GM18526 (cell line): Measurements from ENCODE around the gene CETN1.

ENCODE experiments used
- POLR2A ChIP-seq: IDR thresholded peaks from 3 replicates; pipeline ENCODE4 v1.6.1; 2011; ENCODE audit not compliant: insufficient read length; ENCODE audit errors: extremely low read depth

Gene CETN1

GRCh38 chr18:580154-580553, at the start of gene CETN1:
CETN1 (plus strand) TSS chr18:580380; CDS start chr18:580409, 29 bp downstream.
- TF ChIP-seq POLR2A, result no peak

- TF ChIP-seq POLR2A, result no peak
Measured at GRCh38 chr18:532018-532417, 48.2 kb upstream of the CETN1 start.

GRCh38 chr18:532632-533031, 47.5 kb upstream of the CETN1 start:
- TF ChIP-seq POLR2A, result no peak

- no peak for TF ChIP-seq POLR2A
Measured at GRCh38 chr18:533995-534601, 46.1 kb upstream of the CETN1 start.

- TF ChIP-seq POLR2A, result no peak
Measured at GRCh38 chr18:543447-544078, 36.6 kb upstream of the CETN1 start.

- no peak for TF ChIP-seq POLR2A
Measured at GRCh38 chr18:549967-550366, 30.2 kb upstream of the CETN1 start.

GRCh38 chr18:551404-552061, 28.6 kb upstream of the CETN1 start:
- no peak for TF ChIP-seq POLR2A

- TF ChIP-seq POLR2A, result no peak
Measured at GRCh38 chr18:555705-556457, 24.3 kb upstream of the CETN1 start.

GRCh38 chr18:564708-565561, 15.2 kb upstream of the CETN1 start:
- TF ChIP-seq POLR2A, result no peak

GRCh38 chr18:565562-566061, 14.6 kb upstream of the CETN1 start:
- no peak for TF ChIP-seq POLR2A

GRCh38 chr18:567122-567521, 13.1 kb upstream of the CETN1 start:
- no peak for TF ChIP-seq POLR2A

- no peak for TF ChIP-seq POLR2A
Measured at GRCh38 chr18:568731-569130, 11.4 kb upstream of the CETN1 start.

- TF ChIP-seq POLR2A, result no peak
Measured at GRCh38 chr18:570256-570655, 9.9 kb upstream of the CETN1 start.

- no peak for TF ChIP-seq POLR2A
Measured at GRCh38 chr18:570697-571096, 9.5 kb upstream of the CETN1 start.
